Esophagus squamous epithelium (tissue), 4 donors: ENCODE data around the gene TRIM9.

Experiments
- CTCF ChIP-seq, 6 experiments: fragments of 450-650 bp in 4 of 6; fragments of 200-600 bp in 2 of 6; sonication (generic) in 2 of 6; IDR thresholded peaks; one replicate each; pipeline ENCODE4 v1.5.1; 2016 to 2019; ENCODE audit warnings: antibody characterized with exemption in 6 of 6, mild to moderate bottlenecking in 4 of 6, moderate library complexity in 4 of 6
- POLR2A ChIP-seq, 4 donors: fragments of 450-650 bp; IDR thresholded peaks; one replicate each; pipeline ENCODE4 v1.6.1; 2017; ENCODE audit warnings: antibody characterized with exemption in 4 of 4, mild to moderate bottlenecking in 4 of 4, moderate library complexity in 3 of 4

DNA sequence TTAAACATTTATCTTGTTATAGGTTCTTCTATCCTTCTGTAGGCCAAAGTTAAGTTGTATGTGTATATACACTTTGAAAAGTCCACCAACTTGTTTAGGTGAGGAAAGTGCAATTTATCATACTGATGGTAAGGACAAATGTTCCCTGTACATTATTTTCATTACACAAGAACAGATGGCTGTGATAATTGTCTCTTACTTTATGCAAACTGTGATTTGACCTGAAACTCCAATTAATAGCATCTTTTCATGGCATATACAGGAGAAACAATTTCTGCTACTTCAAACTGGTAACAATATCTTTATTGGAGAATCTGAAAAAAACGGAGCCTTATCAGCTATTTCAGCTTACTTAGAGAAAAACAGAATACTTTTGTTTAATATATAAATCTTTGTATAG lies 5.6 kb downstream of the TRIM9 start:
- TF ChIP-seq CTCF (IDR thresholded peaks at IDR 0.05) (no peak), POLR2A (IDR thresholded peaks at IDR 0.05) (no peak)
